Activated CD4-positive, alpha-beta T cell treated with anti-CD3 and anti-CD28 coated beads for 4 hours (primary cell): Measurements from ENCODE around the gene WRAP73.

ENCODE experiments used
- DNase-seq, 2 donors: peaks; one replicate each; pipeline ENCODE4 v3.0.0-alpha.2; 2020

The WRAP73 gene

GRCh38 chr1:3609016-3609768 is 40.7 kb downstream of the WRAP73 start:
- no peak for DNase-seq

GRCh38 chr1:3608154-3608553 is 41.7 kb downstream of the WRAP73 start:
- no peak for DNase-seq

- no peak for DNase-seq
Measured at GRCh38 chr1:3607703-3608065, 42.2 kb downstream of the WRAP73 start.

GRCh38 chr1:3606779-3607702 is 42.9 kb downstream of the WRAP73 start:
- DNase-seq, result no peak

- DNase-seq, result no peak
Measured at GRCh38 chr1:3604997-3605823, 44.7 kb downstream of the WRAP73 start.

- no peak for DNase-seq
Measured at GRCh38 chr1:3604468-3604974, 45.4 kb downstream of the WRAP73 start.

- no peak for DNase-seq
Measured at GRCh38 chr1:3603571-3604467, 46.1 kb downstream of the WRAP73 start.

GRCh38 chr1:3603156-3603555 is 46.7 kb downstream of the WRAP73 start:
- DNase-seq, result no peak

GRCh38 chr1:3602375-3602774 is 47.5 kb downstream of the WRAP73 start:
- DNase-seq, result no peak

GRCh38 chr1:3601743-3602142 is 48.2 kb downstream of the WRAP73 start:
- no peak for DNase-seq

- no peak for DNase-seq
Measured at GRCh38 chr1:3600354-3600753, 49.5 kb downstream of the WRAP73 start.

- DNase-seq, result no peak
Measured at GRCh38 chr1:3599816-3600215, 50.1 kb downstream of the WRAP73 start.

GRCh38 chr1:3599286-3599811 is 50.6 kb downstream of the WRAP73 start:
- no peak for DNase-seq

- DNase-seq, result no peak
Measured at GRCh38 chr1:3598522-3599285, 51.2 kb downstream of the WRAP73 start.

- no peak for DNase-seq
Measured at GRCh38 chr1:3598051-3598491, 51.8 kb downstream of the WRAP73 start.

GRCh38 chr1:3597599-3597964 is 52.3 kb downstream of the WRAP73 start:
- DNase-seq, result no peak

- no peak for DNase-seq
Measured at GRCh38 chr1:3596663-3597598, 53.0 kb downstream of the WRAP73 start.

- no peak for DNase-seq
Measured at GRCh38 chr1:3595949-3596348, 54.0 kb downstream of the WRAP73 start.

- DNase-seq, result no peak
Measured at GRCh38 chr1:3594706-3595377, 55.1 kb downstream of the WRAP73 start.
